NB4 (cell line): ENCODE measurements around the gene WDR47.

Experiments
- DNase-seq: peaks from one replicate; pipeline ENCODE4 v3.0.0; 2010; ENCODE audit warnings: low read depth
- H3K4me3 ChIP-seq: one replicate; pipeline ENCODE4 v1.5.1; 2011; ENCODE audit warnings: mild to moderate bottlenecking, low read depth, low read length, moderate library complexity
- MYC ChIP-seq: IDR thresholded peaks from 2 replicates; pipeline ENCODE4 v1.6.1; 2011; ENCODE audit warnings: low read depth, low read length
- POLR2A ChIP-seq: IDR thresholded peaks from 2 replicates; pipeline ENCODE4 v1.6.1; 2011; ENCODE audit warnings: mild to moderate bottlenecking; ENCODE audit not compliant: insufficient read length; ENCODE audit errors: extremely low read depth
- TF ChIP-seq, protein P1 (sequence below): IDR thresholded peaks from one replicate; pipeline ENCODE4 v1.5.1; 2012; ENCODE audit warnings: low read depth, low read length
- TF ChIP-seq, protein P2 (sequence below): IDR thresholded peaks from 2 replicates; pipeline ENCODE4 v1.6.1; 2011; ENCODE audit warnings: low read depth, low read length

The WDR47 gene

DNA sequence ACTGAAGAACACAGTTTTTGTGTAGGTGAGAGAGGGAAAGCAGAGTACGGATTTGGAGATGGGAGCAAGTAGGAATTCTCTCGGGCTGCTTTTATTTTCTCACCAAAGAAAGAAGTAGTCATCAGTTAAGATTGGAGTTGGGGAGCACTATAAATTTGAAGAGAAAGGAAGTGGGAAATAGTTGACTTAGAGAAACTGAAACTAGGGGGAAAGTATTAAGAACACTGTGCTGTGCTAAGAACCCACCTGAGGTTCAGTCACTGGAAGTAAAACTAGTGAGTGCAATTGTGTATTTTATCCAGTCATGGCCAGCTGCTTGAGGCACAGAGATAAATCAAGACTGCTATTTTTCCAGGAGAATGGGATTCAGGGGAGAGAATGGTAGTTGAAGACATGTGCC lies 116.0 kb downstream of the WDR47 start:
- TF ChIP-seq MYC: no peak
- TF ChIP-seq POLR2A: no peak
- TF ChIP-seq, protein P1, sequence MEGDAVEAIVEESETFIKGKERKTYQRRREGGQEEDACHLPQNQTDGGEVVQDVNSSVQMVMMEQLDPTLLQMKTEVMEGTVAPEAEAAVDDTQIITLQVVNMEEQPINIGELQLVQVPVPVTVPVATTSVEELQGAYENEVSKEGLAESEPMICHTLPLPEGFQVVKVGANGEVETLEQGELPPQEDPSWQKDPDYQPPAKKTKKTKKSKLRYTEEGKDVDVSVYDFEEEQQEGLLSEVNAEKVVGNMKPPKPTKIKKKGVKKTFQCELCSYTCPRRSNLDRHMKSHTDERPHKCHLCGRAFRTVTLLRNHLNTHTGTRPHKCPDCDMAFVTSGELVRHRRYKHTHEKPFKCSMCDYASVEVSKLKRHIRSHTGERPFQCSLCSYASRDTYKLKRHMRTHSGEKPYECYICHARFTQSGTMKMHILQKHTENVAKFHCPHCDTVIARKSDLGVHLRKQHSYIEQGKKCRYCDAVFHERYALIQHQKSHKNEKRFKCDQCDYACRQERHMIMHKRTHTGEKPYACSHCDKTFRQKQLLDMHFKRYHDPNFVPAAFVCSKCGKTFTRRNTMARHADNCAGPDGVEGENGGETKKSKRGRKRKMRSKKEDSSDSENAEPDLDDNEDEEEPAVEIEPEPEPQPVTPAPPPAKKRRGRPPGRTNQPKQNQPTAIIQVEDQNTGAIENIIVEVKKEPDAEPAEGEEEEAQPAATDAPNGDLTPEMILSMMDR: no peak
- TF ChIP-seq, protein P2, sequence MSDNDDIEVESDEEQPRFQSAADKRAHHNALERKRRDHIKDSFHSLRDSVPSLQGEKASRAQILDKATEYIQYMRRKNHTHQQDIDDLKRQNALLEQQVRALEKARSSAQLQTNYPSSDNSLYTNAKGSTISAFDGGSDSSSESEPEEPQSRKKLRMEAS: no peak
- H3K4me3 ChIP-seq: no peak overlapping the region
- no peak for DNase-seq
